K562 (cell line): Measurements from ENCODE around the gene RXFP3. TPM values are rescaled to one million over a fixed set of nuclear protein-coding genes. Genes with fewer than 3 reads are reported as not detected.

Experiments
- ATAC-seq: fragments of 200-7000 bp; cut with Tn5 transposase; 3 replicates; pipeline ENCODE4 v1.9.1; 2020; ENCODE audit warnings: moderate library complexity
- BruUV-seq: library from RNA; stranded (reverse); fragments of 400-500 nt; replicated peaks from 2 replicates; lab custom pipeline; 2021; lab: Mats Ljungman, UMichigan
- CTCF ChIA-PET: fragments of 300-600 bp; formaldehyde crosslinking; extraction: SDS; loops from one replicate; lab custom pipeline; 2021; ENCODE audit warnings: low intra/inter-chr PET ratio; lab: Yijun Ruan, JAX
- POLR2A ChIA-PET: fragments of 300-600, 350-650 bp; sonication (Branson Sonifier 250); formaldehyde crosslinking; extraction: SDS; loops from one replicate; lab custom pipeline; 2021; ENCODE audit warnings: antibody characterized with exemption, inconsistent platforms; lab: Yijun Ruan, JAX
- DNase-seq, 4 experiments: peaks; one replicate each; pipeline versions ENCODE4 v3.0.0 to v3.0.0-alpha.2; 2011 to 2018; ENCODE audit warnings: low spot score in 3 of 4, mixed read lengths in 3 of 4; ENCODE audit errors: extremely low read depth in 1 of 4
- FAIRE-seq: peaks from 2 replicates; lab custom pipeline; 2011; peaks lifted over from hg19 to GRCh38; lab: Jason Lieb, UNC
- H2AFZ ChIP-seq: 2 replicates; pipeline ENCODE4 v1.6.0; 2011; ENCODE audit warnings: low read depth, low read length, control low read depth, inconsistent platforms
- H3K27ac ChIP-seq: fragments of 200-600 bp; 3 replicates; pipeline ENCODE4 v1.8.0; 2011; ENCODE audit warnings: low read depth, mild to moderate bottlenecking, control low read depth, inconsistent platforms, low read length, moderate library complexity, mixed read lengths; ENCODE audit errors: extremely low read depth
- H3K27me3 ChIP-seq, 2 experiments: fragments of 300-600 bp in 1 of 2; 2 replicates in 1 of 2; 3 replicates in 1 of 2; pipeline versions ENCODE4 v1.6.0 to v1.8.0; 2011; ENCODE audit warnings: inconsistent platforms in 2 of 2, low read length in 2 of 2, mild to moderate bottlenecking in 1 of 2, mixed read lengths in 1 of 2, moderate library complexity in 1 of 2; ENCODE audit not compliant: control insufficient read depth in 2 of 2, insufficient read depth in 2 of 2
- H3K36me3 ChIP-seq: fragments of 300-600 bp; 3 replicates; pipeline ENCODE4 v1.8.0; 2011; ENCODE audit warnings: mild to moderate bottlenecking, low read length, inconsistent platforms; ENCODE audit not compliant: control insufficient read depth, insufficient read depth
- H3K4me1 ChIP-seq, 2 experiments: fragments of 200-600 bp in 1 of 2; replicated peaks in 1 of 2; 2 replicates in 1 of 2; 3 replicates in 1 of 2; pipeline versions ENCODE4 v1.5.1 to v1.8.0; 2011; ENCODE audit warnings: inconsistent platforms in 2 of 2, low read length in 2 of 2, mild to moderate bottlenecking in 1 of 2, mixed read lengths in 1 of 2, moderate library complexity in 1 of 2; ENCODE audit not compliant: control insufficient read depth in 2 of 2, insufficient read depth in 2 of 2
- H3K4me2 ChIP-seq: 2 replicates; pipeline ENCODE4 v1.6.1; 2011; ENCODE audit warnings: low read length, control low read depth, inconsistent platforms, mixed read lengths; ENCODE audit not compliant: insufficient read depth
- H3K4me3 ChIP-seq: fragments of 200-600 bp; sonication (generic), shearing (Covaris generic); 2 replicates; pipeline ENCODE4 v1.5.1; 2016; ENCODE audit warnings: control low read depth, inconsistent platforms
- H3K79me2 ChIP-seq: fragments of 200-600 bp; 3 replicates; pipeline ENCODE4 v1.8.0; 2011; ENCODE audit warnings: low read length, inconsistent platforms; ENCODE audit not compliant: control insufficient read depth, insufficient read depth
- H3K9ac ChIP-seq, 2 experiments: 2 replicates each; pipeline versions ENCODE4 v1.6.0 to v1.6.1; 2011; ENCODE audit warnings: low read depth in 2 of 2, low read length in 2 of 2, control low read depth in 1 of 2, inconsistent platforms in 1 of 2, mild to moderate bottlenecking in 1 of 2, mixed read lengths in 1 of 2; ENCODE audit not compliant: insufficient read depth in 1 of 2
- H3K9me1 ChIP-seq: one replicate; pipeline ENCODE4 v1.6.0; 2011; ENCODE audit warnings: inconsistent platforms, mild to moderate bottlenecking, low read length, moderate library complexity; ENCODE audit not compliant: control insufficient read depth, insufficient read depth
- H3K9me3 ChIP-seq: replicated peaks from 2 replicates; pipeline ENCODE4 v1.5.1; 2011; ENCODE audit warnings: low read depth, low read length, inconsistent platforms; ENCODE audit not compliant: control insufficient read depth, insufficient read depth
- H4K20me1 ChIP-seq: replicated peaks from 2 replicates; pipeline ENCODE4 v1.6.1; 2011; ENCODE audit warnings: low read length, inconsistent platforms, mixed read lengths; ENCODE audit not compliant: control insufficient read depth, insufficient read depth
- BHLHE40 ChIP-seq: IDR thresholded peaks from 2 replicates; pipeline ENCODE4 v1.6.1; 2011; ENCODE audit warnings: low read length, improper control_type of control experiment
- CTCFL ChIP-seq: IDR thresholded peaks from 2 replicates; pipeline ENCODE4 v1.6.1; 2011; ENCODE audit warnings: borderline replicate concordance, low read depth, mild to moderate bottlenecking, moderate library complexity, low read length; ENCODE audit not compliant: insufficient read depth, poor library complexity, severe bottlenecking
- ELF1 ChIP-seq: fragments of 200-800 bp; sonication (Bioruptor generic); IDR thresholded peaks from 2 replicates; pipeline ENCODE4 v1.6.1; 2016; ENCODE audit warnings: missing genetic modification characterization, missing compliant biosample characterization
- FOS ChIP-seq: IDR thresholded peaks from 3 replicates; pipeline ENCODE4 v1.6.1; 2011; ENCODE audit not compliant: insufficient read length; ENCODE audit errors: extremely low read depth
- FUS ChIP-seq: fragments of 200-400 bp; formaldehyde crosslinking; optimal IDR thresholded peaks from 2 replicates; pipeline ENCODE3; 2017; ENCODE audit warnings: low read depth, low read length
- MEIS2 ChIP-seq: fragments of 450-650 bp; IDR thresholded peaks from 2 replicates; pipeline ENCODE4 v1.6.1; 2014; ENCODE audit warnings: mild to moderate bottlenecking; ENCODE audit not compliant: partially characterized antibody
- POLR3G ChIP-seq: IDR thresholded peaks from 2 replicates; pipeline ENCODE4 v1.6.1; 2011; ENCODE audit not compliant: insufficient read length, insufficient replicate concordance; ENCODE audit errors: extremely low read depth
- TCF15 ChIP-seq: fragments of 250-450 bp; sonication (Bioruptor Pico); IDR thresholded peaks from 2 replicates; pipeline ENCODE4 v1.8.0; 2022; ENCODE audit warnings: moderate library complexity, mild to moderate bottlenecking, inconsistent platforms
- ZNF316 ChIP-seq: fragments of 450-650 bp; IDR thresholded peaks from 2 replicates; pipeline ENCODE4 v1.6.1; 2016
- ZNF384 ChIP-seq: IDR thresholded peaks from 2 replicates; pipeline ENCODE4 v1.6.1; 2012; ENCODE audit warnings: low read depth, low read length, improper control_type of control experiment
- ZSCAN29 ChIP-seq: fragments of 450-650 bp; IDR thresholded peaks from 2 replicates; pipeline ENCODE4 v1.6.1; 2017
- WGBS: fragments of 100-300 bp; shearing (Covaris generic); methylation state at CpG from one replicate; pipeline ENCODE4 v1.1.6; 2016; ENCODE audit warnings: low coverage, mixed read lengths; ENCODE audit not compliant: insufficient coverage; ENCODE audit errors: missing lambda C conversion rate; 5-methylcytosine and 5-hydroxymethylcytosine counted together
- in situ Hi-C: fragments of 300-500 bp; cut with MboI; formaldehyde crosslinking; loops from 4 replicates; pipeline ENCODE4 v1.15.0; 2018; ENCODE audit warnings: inconsistent platforms, mixed read lengths
- intact Hi-C: fragments of 100-400 bp; cut with micrococcal nuclease; formaldehyde crosslinking; loops from 2 replicates; pipeline ENCODE4 v1.14.2; 2022
- polyA plus RNA-seq, 8 experiments: library from polyadenylated mRNA; depleted of rRNA in 4 of 8; stranded (reverse) in 5 of 8; unstranded in 3 of 8; fragments of >200 nt; fragmentation: Nextera tagmentation in 2 of 8; fragmentation: Illumina TruSeq in 1 of 8; extraction: Ambion mirVana in 2 of 8; extraction: Trizol in 1 of 8; gene quantifications; 2 replicates each; pipeline versions ENCODE4 v1.2.1 to v1.2.3, GENCODE V29; 2011 to 2014; ENCODE audit warnings: inconsistent platforms in 1 of 8, missing spikeins in 1 of 8
- total RNA-seq, 7 experiments: library from RNA; depleted of rRNA in 6 of 7; stranded (reverse); fragments of >200 nt in 6 of 7; fragmentation: Illumina TruSeq in 2 of 7; extraction: Trizol in 2 of 7; gene quantifications; 2 replicates each; pipeline versions ENCODE4 v1.2.1 to v1.2.3, GENCODE V29; 2011 to 2021; ENCODE audit warnings: low replicate concordance in 1 of 7

RXFP3 gene
- total and polyA plus RNA-seq, 9 of the 15 experiments (the other 6 are each of a cell fraction or from before 2014, with no cell fraction given) = not detected

GRCh38 chr5:33941090-33941489 lies 4.9 kb downstream of the RXFP3 start (continued):
- TF ChIP-seq FOS (no peak), ZNF384 (no peak), ELF1 (tag) (no peak), MEIS2 (no peak), ZSCAN29 (no peak), TCF15 (no peak), POLR3G (no peak), CTCFL (no peak), BHLHE40 (no peak)
- TF ChIP-seq, all 486 proteins: peak for 0

GRCh38 chr5:33944543-33945132 lies 8.5 kb downstream of the RXFP3 start:
- CTCF ChIA-PET = interaction anchor here (0.7 kb wide), 1 partner anchor 28 kb away, joined by 3 read pairs; no protein-coding TSS in a partner anchor
- intact Hi-C loops = no loop called here
- ATAC-seq = no peak; the same call in 2 of the 3 replicates
- no peak for FAIRE-seq
- H4K20me1 ChIP-seq = no peaks in the 10 kb centered on the region
- H3K36me3 ChIP-seq = no peaks in the 10 kb centered on the region
- H3K4me3 ChIP-seq = no peak overlapping the region
- TF ChIP-seq ZNF316 = peak; percentile 24; the same call in 1 of the 2 replicates
- no peak for TF ChIP-seq FUS
- H3K9me1 ChIP-seq = no peaks in the 10 kb centered on the region
- WGBS = 2% methylated on average over 12 of the region's 12 CpGs
- H3K27ac ChIP-seq = no peak overlapping the region
- H3K9ac ChIP-seq = no peak overlapping the region
- no peaks in the 10 kb centered on the region for H3K9me3 ChIP-seq
- in situ Hi-C loops = no loop called here
- no peaks in the 10 kb centered on the region for H3K79me2 ChIP-seq
- H3K4me1 ChIP-seq = no peaks in the 10 kb centered on the region
- H2AFZ ChIP-seq = no peak overlapping the region
- POLR2A ChIA-PET = no interaction called here
- BruUV-seq = no TSS peak
- no peak for DNase-seq
- peaks cover 7 to 19% of the 10 kb centered on the region in 2 experiments for H3K27me3 ChIP-seq
- H3K4me2 ChIP-seq = no peak overlapping the region
